HepG2 (cell line): ENCODE data around the gene CDK3.

Source experiments
- CHD4 ChIP-seq: fragments of 200-600 bp; sonication (generic); IDR thresholded peaks from 2 replicates; pipeline ENCODE4 v1.7.0; 2017; ENCODE audit warnings: mild to moderate bottlenecking, low read length, borderline replicate concordance
- KDM5A ChIP-seq: fragments of 200-600 bp; sonication (generic); IDR thresholded peaks from 2 replicates; pipeline ENCODE4 v1.7.0; 2018; ENCODE audit warnings: antibody characterized with exemption, mild to moderate bottlenecking, low read length, borderline replicate concordance
- MAFK ChIP-seq, 2 experiments: IDR thresholded peaks in 1 of 2; conservative IDR thresholded peaks in 1 of 2; 2 replicates each; pipeline ENCODE4 v1.6.1; 2011; ENCODE audit warnings: improper control_type of control experiment in 2 of 2, low read length in 2 of 2
- POLR2AphosphoS5 ChIP-seq: IDR thresholded peaks from 2 replicates; pipeline ENCODE4 v1.6.1; 2012; ENCODE audit warnings: low read depth, low read length
- RELA ChIP-seq: sonication (generic); formaldehyde crosslinking; IDR thresholded peaks from 2 replicates; pipeline ENCODE4 v1.4.0; 2020; ENCODE audit warnings: missing genetic modification reagents
- TCF12 ChIP-seq, 2 experiments: fragments of 450-650 bp in 1 of 2; sonication (generic) in 1 of 2; formaldehyde crosslinking in 1 of 2; IDR thresholded peaks; 2 replicates each; pipeline versions ENCODE4 v1.6.1 to v1.8.0; 2017 to 2022; ENCODE audit warnings: antibody characterized with exemption in 1 of 2, mild to moderate bottlenecking in 1 of 2, missing genetic modification reagents in 1 of 2, moderate library complexity in 1 of 2
- ZFP36L2 ChIP-seq: sonication (generic); formaldehyde crosslinking; IDR thresholded peaks from 2 replicates; pipeline ENCODE4 v1.4.0; 2020; ENCODE audit warnings: missing genetic modification reagents
- ZNF335 ChIP-seq: sonication (generic); formaldehyde crosslinking; IDR thresholded peaks from 2 replicates; pipeline ENCODE4 v1.4.0; 2020; ENCODE audit warnings: missing genetic modification reagents
- TF ChIP-seq, protein P1 (sequence below): sonication (generic); formaldehyde crosslinking; IDR thresholded peaks from 2 replicates; pipeline ENCODE4 v1.5.0; 2020; ENCODE audit warnings: mild to moderate bottlenecking, missing genetic modification reagents, moderate library complexity
- TF ChIP-seq, protein P2 (sequence below): IDR thresholded peaks from 2 replicates; pipeline ENCODE4 v1.6.1; 2012; ENCODE audit warnings: inconsistent platforms

DNA sequence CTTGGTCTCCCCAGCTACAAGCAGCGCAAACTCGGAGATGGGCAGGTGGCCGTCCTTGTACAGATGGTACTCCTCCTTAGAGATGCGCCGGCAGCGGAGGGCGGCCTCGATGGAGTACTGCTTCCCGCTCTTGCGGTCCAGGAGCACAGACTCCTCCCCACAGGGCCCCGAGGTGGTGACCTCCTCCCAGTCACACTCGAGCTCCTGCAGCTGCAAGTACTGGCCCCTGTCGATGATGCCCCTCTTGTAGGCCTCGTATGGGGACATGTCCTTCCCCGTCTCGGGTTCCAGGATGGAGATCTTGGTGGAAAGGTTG, 7.2 kb downstream of the CDK3 start:
- no peak for TF ChIP-seq TCF12 (IDR thresholded peaks at IDR 0.05)
- no peak for TF ChIP-seq TCF12 (CRISPR knock-in tag; IDR thresholded peaks at IDR 0.05)
- no peak for TF ChIP-seq ZFP36L2 (CRISPR knock-in tag)
- TF ChIP-seq, protein P1, sequence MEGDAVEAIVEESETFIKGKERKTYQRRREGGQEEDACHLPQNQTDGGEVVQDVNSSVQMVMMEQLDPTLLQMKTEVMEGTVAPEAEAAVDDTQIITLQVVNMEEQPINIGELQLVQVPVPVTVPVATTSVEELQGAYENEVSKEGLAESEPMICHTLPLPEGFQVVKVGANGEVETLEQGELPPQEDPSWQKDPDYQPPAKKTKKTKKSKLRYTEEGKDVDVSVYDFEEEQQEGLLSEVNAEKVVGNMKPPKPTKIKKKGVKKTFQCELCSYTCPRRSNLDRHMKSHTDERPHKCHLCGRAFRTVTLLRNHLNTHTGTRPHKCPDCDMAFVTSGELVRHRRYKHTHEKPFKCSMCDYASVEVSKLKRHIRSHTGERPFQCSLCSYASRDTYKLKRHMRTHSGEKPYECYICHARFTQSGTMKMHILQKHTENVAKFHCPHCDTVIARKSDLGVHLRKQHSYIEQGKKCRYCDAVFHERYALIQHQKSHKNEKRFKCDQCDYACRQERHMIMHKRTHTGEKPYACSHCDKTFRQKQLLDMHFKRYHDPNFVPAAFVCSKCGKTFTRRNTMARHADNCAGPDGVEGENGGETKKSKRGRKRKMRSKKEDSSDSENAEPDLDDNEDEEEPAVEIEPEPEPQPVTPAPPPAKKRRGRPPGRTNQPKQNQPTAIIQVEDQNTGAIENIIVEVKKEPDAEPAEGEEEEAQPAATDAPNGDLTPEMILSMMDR (CRISPR knock-in tag), result no peak
- TF ChIP-seq, protein P2, sequence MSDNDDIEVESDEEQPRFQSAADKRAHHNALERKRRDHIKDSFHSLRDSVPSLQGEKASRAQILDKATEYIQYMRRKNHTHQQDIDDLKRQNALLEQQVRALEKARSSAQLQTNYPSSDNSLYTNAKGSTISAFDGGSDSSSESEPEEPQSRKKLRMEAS, result no peak
- no peak for TF ChIP-seq RELA
- no peak for TF ChIP-seq KDM5A
- no peak for TF ChIP-seq MAFK (conservative IDR thresholded peaks at IDR 0.05 in 1 of 2, IDR thresholded peaks at IDR 0.05 in 1 of 2; ENCODE audit: low read length in 2 of 2)
- no peak for TF ChIP-seq ZNF335 (CRISPR knock-in tag)
- TF ChIP-seq CHD4, result no peak
- no peak for TF ChIP-seq POLR2AphosphoS5
